GM23338 (cell line): ENCODE data around the gene TCERG1L. TPM values are rescaled to one million over a fixed set of nuclear protein-coding genes. Genes with fewer than 3 reads are reported as not detected.

Experiments
- ATAC-seq: fragments of 200-7000 bp; cut with Tn5 transposase; 3 replicates; pipeline ENCODE4 v1.9.1; 2020
- DNase-seq: peaks from one replicate; pipeline ENCODE4 v3.0.0-alpha.2; 2015; ENCODE audit warnings: low spot score
- H2AFZ ChIP-seq: fragments of 200-600 bp; sonication (generic); 2 replicates; pipeline ENCODE4 v1.8.0; 2016; ENCODE audit warnings: antibody characterized with exemption, mild to moderate bottlenecking, moderate library complexity
- H3F3A ChIP-seq: fragments of 200-600 bp; sonication (generic); replicated peaks from 2 replicates; pipeline ENCODE4 v1.8.0; 2017; ENCODE audit warnings: antibody characterized with exemption, mixed run types, low read depth
- H3K27ac ChIP-seq: fragments of 200-600 bp; sonication (generic); 2 replicates; pipeline ENCODE4 v1.6.1; 2016; ENCODE audit warnings: low read depth
- H3K27me3 ChIP-seq: fragments of 200-600 bp; sonication (generic); 2 replicates; pipeline ENCODE4 v1.8.0; 2016; ENCODE audit warnings: mild to moderate bottlenecking, mixed run types, moderate library complexity; ENCODE audit not compliant: insufficient read depth
- H3K36me3 ChIP-seq: fragments of 200-600 bp; sonication (generic); 2 replicates; pipeline ENCODE4 v1.8.0; 2016; ENCODE audit warnings: mild to moderate bottlenecking; ENCODE audit not compliant: insufficient read depth
- H3K4me1 ChIP-seq: fragments of 200-600 bp; sonication (generic); 2 replicates; pipeline ENCODE4 v1.8.0; 2016; ENCODE audit warnings: mild to moderate bottlenecking, moderate library complexity; ENCODE audit not compliant: insufficient read depth
- H3K4me2 ChIP-seq: fragments of 200-600 bp; sonication (generic); 2 replicates; pipeline ENCODE4 v1.7.1; 2017; ENCODE audit warnings: mixed run types
- H3K4me3 ChIP-seq: fragments of 200-600 bp; sonication (generic); 2 replicates; pipeline ENCODE4 v1.6.1; 2016; ENCODE audit warnings: mixed run types
- H3K79me2 ChIP-seq: fragments of 200-600 bp; sonication (generic); replicated peaks from 2 replicates; pipeline ENCODE4 v1.8.0; 2017; ENCODE audit warnings: mild to moderate bottlenecking; ENCODE audit not compliant: insufficient read depth
- H3K9me2 ChIP-seq: fragments of 200-600 bp; sonication (generic); 2 replicates; pipeline ENCODE4 v1.8.0; 2017; ENCODE audit not compliant: insufficient read depth
- H4K20me1 ChIP-seq: fragments of 200-600 bp; sonication (generic); replicated peaks from 2 replicates; pipeline ENCODE4 v1.8.0; 2017; ENCODE audit warnings: mild to moderate bottlenecking; ENCODE audit not compliant: insufficient read depth
- H3K27ac Mint-ChIP-seq: 2 replicates; pipeline ENCODE4 v1.8.0; 2020; ENCODE audit warnings: inconsistent platforms, mild to moderate bottlenecking, moderate library complexity, mixed read lengths
- H3K27me3 Mint-ChIP-seq: 3 replicates; pipeline ENCODE4 v1.8.0; 2022; ENCODE audit warnings: low read depth, mild to moderate bottlenecking, moderate library complexity, mixed read lengths, inconsistent platforms; ENCODE audit not compliant: insufficient read depth, poor library complexity
- H3K36me3 Mint-ChIP-seq: 3 replicates; pipeline ENCODE4 v1.8.0; 2021; ENCODE audit warnings: low read depth, mild to moderate bottlenecking, inconsistent platforms, moderate library complexity, mixed read lengths
- H3K4me1 Mint-ChIP-seq: 3 replicates; pipeline ENCODE4 v1.8.0; 2020; ENCODE audit warnings: mild to moderate bottlenecking, inconsistent platforms, mixed read lengths
- H3K4me3 Mint-ChIP-seq: 3 replicates; pipeline ENCODE4 v1.8.0; 2021; ENCODE audit warnings: moderate library complexity, mild to moderate bottlenecking, inconsistent platforms, mixed read lengths
- H3K9me3 Mint-ChIP-seq: 3 replicates; pipeline ENCODE4 v1.8.0; 2020; ENCODE audit warnings: moderate library complexity, mild to moderate bottlenecking, inconsistent platforms, mixed read lengths
- CREB1 ChIP-seq: fragments of 250-450 bp; sonication (Bioruptor Pico); IDR thresholded peaks from 2 replicates; pipeline ENCODE4 v1.5.0; 2020; ENCODE audit warnings: low read depth, mild to moderate bottlenecking, moderate library complexity
- CTCF ChIP-seq, 2 experiments: fragments of 200-600 bp in 1 of 2; sonication (generic) in 1 of 2; conservative IDR thresholded peaks; 2 replicates each; pipeline versions ENCODE4 v1.5.1 to v1.6.1; 2016 to 2017; ENCODE audit warnings: antibody characterized with exemption in 2 of 2, low read depth in 2 of 2, mild to moderate bottlenecking in 2 of 2, moderate library complexity in 1 of 2
- ETS1 ChIP-seq: IDR thresholded peaks from 2 replicates; pipeline ENCODE4 v1.6.1; 2016; ENCODE audit warnings: antibody characterized with exemption
- EZH2 ChIP-seq: fragments of 200-600 bp; sonication (generic); IDR thresholded peaks from one replicate; pipeline ENCODE4 v1.8.0; 2017; ENCODE audit warnings: antibody characterized with exemption, mild to moderate bottlenecking, low read depth; ENCODE audit not compliant: unreplicated experiment
- EZH2phosphoT487 ChIP-seq: fragments of 200-600 bp; sonication (generic); IDR thresholded peaks from one replicate; pipeline ENCODE4 v1.8.1; 2018; ENCODE audit warnings: antibody characterized with exemption; ENCODE audit not compliant: unreplicated experiment
- NANOG ChIP-seq: IDR thresholded peaks from 2 replicates; pipeline ENCODE4 v1.6.1; 2016; ENCODE audit warnings: antibody characterized with exemption, borderline replicate concordance
- POLR2AphosphoS5 ChIP-seq: IDR thresholded peaks from 2 replicates; pipeline ENCODE4 v1.6.1; 2016; ENCODE audit warnings: antibody characterized with exemption, low read depth
- REST ChIP-seq: IDR thresholded peaks from one replicate; pipeline ENCODE4 v1.6.1; 2018; ENCODE audit warnings: antibody characterized with exemption; ENCODE audit not compliant: unreplicated experiment
- STAT1 ChIP-seq: IDR thresholded peaks from one replicate; pipeline ENCODE4 v1.6.1; 2016; ENCODE audit warnings: antibody characterized with exemption; ENCODE audit not compliant: unreplicated experiment
- ZNF114 ChIP-seq: fragments of 250-450 bp; sonication (Bioruptor Pico); IDR thresholded peaks from 2 replicates; pipeline ENCODE4 v1.5.0; 2020; ENCODE audit warnings: mild to moderate bottlenecking, moderate library complexity
- polyA plus RNA-seq: library from polyadenylated mRNA; unstranded; fragments of >200 nt; fragmentation: Nextera tagmentation; extraction: Ambion mirVana; gene quantifications from 2 replicates; pipeline ENCODE4 v1.2.1, GENCODE V29; 2016
- total RNA-seq: library from RNA; depleted of rRNA; stranded (reverse); fragments of >200 nt; shearing (Covaris generic); gene quantifications from 2 replicates; pipeline ENCODE4 v1.2.3, GENCODE V29; 2014

TCERG1L gene
- total and polyA plus RNA-seq, 2 experiments from 2014 or later = 3.9 to 5.5 TPM

DNA sequence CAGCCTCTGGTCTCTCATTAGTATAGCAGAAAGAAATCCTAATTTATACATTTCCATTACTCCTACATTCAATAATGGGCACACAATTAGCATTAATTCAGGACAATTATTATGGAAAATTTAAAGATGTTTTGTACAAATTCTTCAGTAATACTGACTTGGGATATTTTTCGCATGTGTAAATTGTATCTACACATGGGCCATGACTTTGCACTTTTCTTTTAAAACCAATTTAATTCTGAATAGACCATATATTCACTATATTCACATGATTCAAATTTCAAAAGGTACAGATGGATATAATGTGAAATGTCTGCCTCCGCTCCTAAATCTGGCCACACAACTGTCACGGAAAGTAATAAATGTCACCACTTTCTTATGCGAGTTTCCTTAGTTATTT, 123.0 kb downstream of the TCERG1L start (continued):
- TF ChIP-seq CTCF (conservative IDR thresholded peaks at IDR 0.05; ENCODE audit: low read depth in 2 of 2) = no peak
- TF ChIP-seq NANOG = no peak
- no peak for TF ChIP-seq STAT1
- TF ChIP-seq ETS1 = no peak
- no peak for TF ChIP-seq POLR2AphosphoS5
- no peak for TF ChIP-seq EZH2phosphoT487

DNA sequence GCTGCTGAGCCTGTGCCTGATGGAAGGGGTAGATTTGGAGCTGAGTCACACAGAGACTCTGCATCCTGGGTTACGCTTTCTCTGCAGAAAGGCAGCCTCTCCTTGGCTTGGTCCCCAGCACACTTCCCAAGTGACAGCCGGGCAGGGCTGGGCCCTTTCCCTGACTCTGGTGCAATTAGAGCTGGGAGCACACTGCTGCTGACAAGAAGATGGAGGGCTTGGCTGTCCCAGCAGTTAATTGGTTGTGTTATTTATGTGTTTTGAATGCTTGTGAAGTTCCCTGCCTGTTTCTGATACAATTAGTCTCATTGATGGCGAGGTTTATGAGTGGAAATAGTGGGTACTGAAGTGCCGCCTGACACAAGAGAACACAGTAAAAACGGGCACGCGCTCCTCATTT, 123.6 kb downstream of the TCERG1L start:
- Histone ChIP-seq H3K4me1 (no peaks in the 10 kb centered on the region), H3K27ac (no peak overlapping the region), H3K4me3 (no peak overlapping the region), H2AFZ (no peak overlapping the region), H3K9me2 (no peaks in the 10 kb centered on the region), H3K27me3 (no peaks in the 10 kb centered on the region), H3K79me2 (no peaks in the 10 kb centered on the region), H3K36me3 (no peaks in the 10 kb centered on the region), H3F3A (no peaks in the 10 kb centered on the region), H3K4me2 (no peak overlapping the region), H4K20me1 (no peaks in the 10 kb centered on the region)
- peaks cover 73% of the 10 kb centered on the region for H3K9me3 Mint-ChIP-seq
- H3K36me3 Mint-ChIP-seq = peaks cover 22% of the 10 kb centered on the region; the same call in 2 of the 3 replicates
- no peaks in the 10 kb centered on the region for H3K4me1 Mint-ChIP-seq
- ATAC-seq (no peak), DNase-seq (no peak)
- H3K27ac Mint-ChIP-seq = no peak overlapping the region
- no peak overlapping the region for H3K4me3 Mint-ChIP-seq
- H3K27me3 Mint-ChIP-seq = no peaks in the 10 kb centered on the region
- TF ChIP-seq ZNF114 (CRISPR knock-in tag) = no peak
- TF ChIP-seq EZH2 = no peak
- no peak for TF ChIP-seq CREB1
- TF ChIP-seq CTCF (conservative IDR thresholded peaks at IDR 0.05; ENCODE audit: low read depth in 2 of 2) = no peak
- no peak for TF ChIP-seq REST
- TF ChIP-seq EZH2phosphoT487 = no peak
- TF ChIP-seq POLR2AphosphoS5 = no peak
